Urothelium cell line (cell line): ENCODE results near the gene HOXB6.

ENCODE experiments used
- DNase-seq: peaks from one replicate; pipeline ENCODE4 v3.0.0; 2011; ENCODE audit warnings: low spot score, mixed read lengths
- FAIRE-seq: peaks from 2 replicates; lab custom pipeline; 2011; peaks lifted over from hg19 to GRCh38; lab: Jason Lieb, UNC

HOXB6 gene

GRCh38 chr17:48569674-48570324 lies 35.0 kb downstream of the HOXB6 start:
- DNase-seq = no peak
- no peak for FAIRE-seq

- DNase-seq (no peak), FAIRE-seq (no peak)
Measured at GRCh38 chr17:48569240-48569582, 35.6 kb downstream of the HOXB6 start.

- DNase-seq (no peak), FAIRE-seq (no peak)
Measured at GRCh38 chr17:48568499-48569239, 36.1 kb downstream of the HOXB6 start.

GRCh38 chr17:48567646-48568354 lies 37.0 kb downstream of the HOXB6 start:
- FAIRE-seq (no peak), DNase-seq (no peak)

GRCh38 chr17:48567209-48567608 lies 37.6 kb downstream of the HOXB6 start:
- FAIRE-seq (no peak), DNase-seq (no peak)

GRCh38 chr17:48566717-48567116 lies 38.1 kb downstream of the HOXB6 start:
- DNase-seq (no peak), FAIRE-seq (no peak)

GRCh38 chr17:48565925-48566710 lies 38.7 kb downstream of the HOXB6 start:
- DNase-seq (no peak), FAIRE-seq (no peak)

GRCh38 chr17:48565022-48565554 lies 39.7 kb downstream of the HOXB6 start:
- FAIRE-seq = no peak
- peak; percentile 27 for DNase-seq

GRCh38 chr17:48564188-48565021 lies 40.4 kb downstream of the HOXB6 start:
- no peak for FAIRE-seq
- peak; percentile 84 for DNase-seq

- FAIRE-seq (no peak), DNase-seq (no peak)
Measured at GRCh38 chr17:48563867-48564187, 41.0 kb downstream of the HOXB6 start.

GRCh38 chr17:48563385-48563838 lies 41.4 kb downstream of the HOXB6 start:
- peak; percentile 9 for FAIRE-seq
- peak; percentile 23 for DNase-seq

GRCh38 chr17:48562934-48563333 lies 41.9 kb downstream of the HOXB6 start:
- FAIRE-seq (no peak), DNase-seq (peak; percentile 20)

GRCh38 chr17:48561884-48562810 lies 42.6 kb downstream of the HOXB6 start:
- FAIRE-seq (no peak), DNase-seq (peak; percentile 62)

- no peak for FAIRE-seq
- DNase-seq = no peak
Measured at GRCh38 chr17:48559840-48560817, 44.7 kb downstream of the HOXB6 start.

GRCh38 chr17:48559122-48559839 lies 45.5 kb downstream of the HOXB6 start:
- FAIRE-seq (no peak), DNase-seq (no peak)

GRCh38 chr17:48558831-48559121 lies 46.0 kb downstream of the HOXB6 start:
- DNase-seq = no peak
- no peak for FAIRE-seq

- no peak for FAIRE-seq
- no peak for DNase-seq
Measured at GRCh38 chr17:48558057-48558830, 46.5 kb downstream of the HOXB6 start.
